Trophoblast cell (in vitro differentiated cells and primary cell): ENCODE measurements around the gene CCDC157.

Experiments
- DNase-seq, 2 donors: peaks; one replicate each; pipeline ENCODE4 v3.0.0-alpha.2; 2016
- H2AFZ ChIP-seq: 2 replicates; pipeline ENCODE4 v1.6.1; 2013; ENCODE audit warnings: low read length, moderate library complexity, mild to moderate bottlenecking; ENCODE audit not compliant: insufficient read depth, poor library complexity
- H2AK5ac ChIP-seq: 2 replicates; pipeline ENCODE4 v1.6.1; 2013; ENCODE audit warnings: mild to moderate bottlenecking, low read length
- H2BK120ac ChIP-seq: 2 replicates; pipeline ENCODE4 v1.6.1; 2013; ENCODE audit warnings: low read length, mild to moderate bottlenecking, moderate library complexity; ENCODE audit not compliant: insufficient read depth, poor library complexity
- H2BK12ac ChIP-seq: 2 replicates; pipeline ENCODE4 v1.6.1; 2013; ENCODE audit warnings: mild to moderate bottlenecking, low read length, moderate library complexity
- H2BK5ac ChIP-seq: 2 replicates; pipeline ENCODE4 v1.6.1; 2013; ENCODE audit warnings: low read length, low read depth, moderate library complexity, mild to moderate bottlenecking; ENCODE audit not compliant: poor library complexity
- H3K14ac ChIP-seq: 2 replicates; pipeline ENCODE4 v1.6.1; 2013; ENCODE audit warnings: mild to moderate bottlenecking, low read length
- H3K18ac ChIP-seq: 2 replicates; pipeline ENCODE4 v1.6.1; 2013; ENCODE audit warnings: mild to moderate bottlenecking, low read length
- H3K23ac ChIP-seq: 2 replicates; pipeline ENCODE4 v1.6.1; 2013; ENCODE audit warnings: low read length
- H3K27ac ChIP-seq: 2 replicates; pipeline ENCODE4 v1.5.1; 2013; ENCODE audit warnings: low read depth, mild to moderate bottlenecking, inconsistent platforms, low read length, moderate library complexity
- H3K27me3 ChIP-seq: 2 replicates; pipeline ENCODE4 v1.6.1; 2013; ENCODE audit warnings: inconsistent platforms, mild to moderate bottlenecking, low read length, moderate library complexity; ENCODE audit not compliant: insufficient read depth
- H3K36me3 ChIP-seq, 2 experiments: 1 replicate in 1 of 2; 2 replicates in 1 of 2; pipeline ENCODE4 v1.6.1; 2013; ENCODE audit warnings: low read length in 2 of 2, mild to moderate bottlenecking in 2 of 2, moderate library complexity in 1 of 2; ENCODE audit not compliant: insufficient read depth in 2 of 2, control insufficient read depth in 1 of 2
- H3K4ac ChIP-seq: 2 replicates; pipeline ENCODE4 v1.6.1; 2013; ENCODE audit warnings: low read depth, mild to moderate bottlenecking, low read length, moderate library complexity
- H3K4me1 ChIP-seq, 2 experiments: 1 replicate in 1 of 2; 2 replicates in 1 of 2; pipeline ENCODE4 v1.6.1; 2013; ENCODE audit warnings: low read length in 2 of 2, mild to moderate bottlenecking in 2 of 2, moderate library complexity in 1 of 2; ENCODE audit not compliant: insufficient read depth in 2 of 2, control insufficient read depth in 1 of 2
- H3K4me2 ChIP-seq: 2 replicates; pipeline ENCODE4 v1.6.1; 2013; ENCODE audit warnings: inconsistent platforms, mild to moderate bottlenecking, low read length, moderate library complexity
- H3K4me3 ChIP-seq: 2 replicates; pipeline ENCODE4 v1.5.1; 2013; ENCODE audit warnings: mild to moderate bottlenecking, low read depth, low read length, inconsistent platforms
- H3K79me1 ChIP-seq: one replicate; pipeline ENCODE4 v1.6.1; 2013; ENCODE audit warnings: low read length
- H3K79me2 ChIP-seq: 2 replicates; pipeline ENCODE4 v1.6.1; 2013; ENCODE audit warnings: low read length, mild to moderate bottlenecking; ENCODE audit not compliant: control insufficient read depth, insufficient read depth, poor library complexity
- H3K9ac ChIP-seq: 2 replicates; pipeline ENCODE4 v1.6.1; 2013; ENCODE audit warnings: mild to moderate bottlenecking, low read length
- H3K9me3 ChIP-seq: 2 replicates; pipeline ENCODE4 v1.6.1; 2013; ENCODE audit warnings: low read depth, mild to moderate bottlenecking, control low read depth, inconsistent platforms, low read length; ENCODE audit not compliant: insufficient read depth
- H4K12ac ChIP-seq: 2 replicates; pipeline ENCODE4 v1.6.1; 2013; ENCODE audit warnings: low read depth, mild to moderate bottlenecking, low read length, moderate library complexity
- H4K8ac ChIP-seq: 2 replicates; pipeline ENCODE4 v1.6.1; 2013; ENCODE audit warnings: low read depth, mild to moderate bottlenecking, low read length, moderate library complexity
- H4K91ac ChIP-seq: one replicate; pipeline ENCODE4 v1.6.1; 2013; ENCODE audit warnings: low read depth, mild to moderate bottlenecking, low read length, moderate library complexity
- WGBS: extraction: QIAGEN DNeasy Blood & Tissue Kit; methylation state at CpG from one replicate; pipeline ENCODE4 v1.1.7; 2013; ENCODE audit warnings: missing lambda C conversion rate; ENCODE audit not compliant: insufficient read length, insufficient coverage; ENCODE audit errors: extremely low coverage; 5-methylcytosine and 5-hydroxymethylcytosine counted together

The CCDC157 gene

DNA sequence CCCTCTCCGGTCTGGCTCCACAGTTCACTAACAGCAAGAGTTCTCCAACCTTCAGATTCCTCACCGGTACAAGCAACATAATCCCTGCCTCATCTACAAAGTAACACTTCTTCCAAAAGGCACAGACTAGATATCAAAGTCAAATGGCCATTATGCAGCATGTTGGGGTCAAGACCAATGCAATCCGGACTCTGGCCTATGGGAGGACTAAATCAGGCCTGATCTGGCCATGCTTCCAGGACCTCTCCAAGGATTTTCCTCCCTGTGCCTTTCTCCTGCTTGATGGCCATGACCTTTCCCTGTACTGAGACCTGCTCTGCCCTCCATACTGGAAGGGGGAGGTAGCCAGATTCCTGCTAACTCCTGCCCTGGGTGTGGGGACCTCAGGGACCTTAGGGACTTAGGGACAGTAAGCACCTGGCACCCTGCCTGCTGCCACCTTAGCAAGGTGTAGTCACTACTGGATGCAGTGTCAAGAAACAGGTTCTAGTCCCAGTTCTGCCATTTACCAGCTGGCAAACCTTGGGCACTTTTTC lies 36.7 kb upstream of the CCDC157 start:
- DNase-seq, result no peak
- Histone ChIP-seq H3K36me3 (peaks cover 30 to 45% of the 10 kb centered on the region in 2 experiments), H4K8ac (no peak overlapping the region), H3K4me2 (no peak overlapping the region), H2BK12ac (peak overlapping the region; percentile 10), H2AFZ (no peak overlapping the region), H3K9me3 (no peaks in the 10 kb centered on the region), H3K4ac (peak overlapping the region; percentile 48), H3K79me1 (peaks cover 21% of the 10 kb centered on the region), H2BK120ac (no peak overlapping the region), H2AK5ac (no peak overlapping the region), H3K4me3 (no peak overlapping the region), H3K79me2 (peaks cover 39% of the 10 kb centered on the region), H3K27me3 (no peaks in the 10 kb centered on the region), H3K9ac (peak overlapping the region; percentile 46), H3K23ac (no peak overlapping the region), H3K4me1 (peaks cover 54 to 64% of the 10 kb centered on the region in 2 experiments), H3K18ac (peak overlapping the region; percentile 58), H4K12ac (no peak overlapping the region), H2BK5ac (no peak overlapping the region), H3K27ac (no peak overlapping the region), H4K91ac (no peak overlapping the region), H3K14ac (no peak overlapping the region)
- WGBS, result no CpG with 5 or more reads among the region's 3 CpGs

DNA sequence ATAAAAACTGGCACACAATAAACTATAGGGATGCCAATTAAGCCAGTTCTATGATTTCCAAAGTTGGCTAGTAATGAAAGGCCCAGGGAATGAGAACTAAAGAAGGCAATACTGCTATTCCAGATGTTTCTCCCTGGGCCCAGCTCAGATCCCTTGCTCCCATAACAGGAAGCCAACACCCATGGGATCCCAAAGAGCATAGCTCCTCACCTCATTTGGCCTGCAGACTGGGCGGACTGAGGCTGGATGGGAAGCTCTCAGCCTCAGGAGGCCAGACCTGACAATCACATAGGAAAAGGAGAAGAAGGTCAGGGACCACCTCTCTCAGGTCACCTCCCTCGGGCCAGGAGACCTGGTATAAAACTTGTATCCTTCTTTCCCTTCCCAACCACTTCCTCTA lies 35.3 kb upstream of the CCDC157 start:
- no peak for DNase-seq
- Histone ChIP-seq H3K4me3 (no peak overlapping the region), H3K18ac (no peak overlapping the region), H3K4ac (peak overlapping the region; percentile 68), H4K12ac (no peak overlapping the region), H3K23ac (no peak overlapping the region), H3K27ac (no peak overlapping the region), H3K27me3 (no peaks in the 10 kb centered on the region), H3K4me1 (peaks cover 50 to 62% of the 10 kb centered on the region in 2 experiments), H2AFZ (peak overlapping the region; percentile 47), H3K9ac (no peak overlapping the region), H3K79me2 (peaks cover 45% of the 10 kb centered on the region), H2BK120ac (no peak overlapping the region), H2AK5ac (no peak overlapping the region), H2BK5ac (no peak overlapping the region), H2BK12ac (no peak overlapping the region), H3K79me1 (peaks cover 23% of the 10 kb centered on the region), H4K8ac (no peak overlapping the region), H3K9me3 (no peaks in the 10 kb centered on the region), H3K4me2 (no peak overlapping the region), H3K14ac (no peak overlapping the region), H3K36me3 (peaks cover 30 to 41% of the 10 kb centered on the region in 2 experiments), H4K91ac (no peak overlapping the region)
- WGBS, result no CpG with 5 or more reads among the region's 2 CpGs

DNA sequence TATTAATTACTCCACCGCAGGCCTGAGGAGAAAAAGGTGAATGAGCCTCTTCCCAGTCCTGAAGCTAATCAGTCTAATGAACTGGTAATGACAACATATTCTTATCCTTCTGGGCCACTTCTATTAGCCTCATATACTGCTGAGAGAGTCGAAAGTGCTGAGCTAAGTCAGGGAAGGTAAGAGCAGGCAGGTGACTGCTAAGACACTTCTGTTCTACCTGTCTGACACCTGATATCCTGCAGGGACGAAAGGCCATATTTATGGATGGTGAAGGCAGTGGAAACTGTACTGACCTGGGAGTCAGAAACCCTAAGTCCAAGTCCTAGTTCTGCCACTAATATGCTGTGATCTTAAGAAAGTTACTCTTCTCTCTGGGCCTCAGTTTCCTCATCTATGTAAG lies 33.6 kb upstream of the CCDC157 start:
- Histone ChIP-seq H3K9me3 (no peaks in the 10 kb centered on the region), H4K8ac (no peak overlapping the region), H3K27me3 (no peaks in the 10 kb centered on the region), H3K4ac (peak overlapping the region; percentile 61), H3K4me2 (no peak overlapping the region), H2BK120ac (no peak overlapping the region), H3K36me3 (peaks cover 30 to 35% of the 10 kb centered on the region in 2 experiments), H3K18ac (no peak overlapping the region), H3K9ac (no peak overlapping the region), H3K23ac (no peak overlapping the region), H3K79me1 (peaks cover 35% of the 10 kb centered on the region), H2BK12ac (no peak overlapping the region), H3K14ac (no peak overlapping the region), H2AK5ac (no peak overlapping the region), H4K12ac (no peak overlapping the region), H3K4me1 (peaks cover 50 to 61% of the 10 kb centered on the region in 2 experiments), H2AFZ (no peak overlapping the region), H3K27ac (no peak overlapping the region), H3K4me3 (no peak overlapping the region), H4K91ac (no peak overlapping the region), H2BK5ac (no peak overlapping the region), H3K79me2 (peaks cover 47% of the 10 kb centered on the region)
- no CpG with 5 or more reads among the region's 3 CpGs for WGBS
- no peak for DNase-seq

DNA sequence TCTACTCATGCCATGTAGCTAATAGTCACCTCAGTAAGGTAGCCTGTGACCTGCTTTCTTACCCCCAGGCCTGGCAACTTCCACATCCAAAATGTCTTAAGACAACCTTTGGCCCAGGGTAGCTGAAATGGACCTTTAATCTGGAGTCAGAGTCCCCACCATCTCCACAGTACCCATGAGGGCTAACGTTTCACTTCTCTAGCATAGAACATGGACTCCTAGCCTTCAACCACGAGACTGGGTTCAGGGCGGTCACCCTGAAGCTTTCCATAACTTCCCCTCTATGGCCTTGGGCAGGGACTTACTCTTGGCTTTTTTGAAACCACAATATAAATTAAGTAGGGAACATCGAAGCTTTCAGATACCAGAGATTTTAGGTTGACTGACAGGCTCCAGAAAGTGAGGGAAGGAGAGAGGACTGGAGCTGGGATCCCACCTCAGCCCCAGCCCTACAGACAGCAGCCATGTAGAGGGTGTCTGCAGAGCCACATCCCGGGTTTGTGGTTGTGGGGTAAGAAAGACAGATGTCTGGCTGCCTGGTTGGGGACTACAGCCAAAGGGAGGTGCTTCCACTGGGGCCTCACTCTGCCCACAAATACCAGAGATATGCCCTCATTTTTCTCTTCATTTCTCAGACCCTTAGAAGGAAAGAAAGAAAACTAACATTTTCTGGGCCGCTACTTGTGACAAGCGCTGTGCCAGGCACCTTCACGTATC lies 32.6 kb upstream of the CCDC157 start:
- Histone ChIP-seq H3K14ac (no peak overlapping the region), H4K91ac (no peak overlapping the region), H3K79me2 (peaks cover 45% of the 10 kb centered on the region), H3K4me2 (peak overlapping the region; percentile 73), H3K36me3 (peaks cover 24 to 28% of the 10 kb centered on the region in 2 experiments), H4K8ac (peak overlapping the region; percentile 43), H2AFZ (no peak overlapping the region), H3K27me3 (no peaks in the 10 kb centered on the region), H3K9ac (peak overlapping the region; percentile 54), H2BK5ac (no peak overlapping the region), H3K27ac (no peak overlapping the region), H2BK12ac (no peak overlapping the region), H3K4ac (peak overlapping the region; percentile 68), H2BK120ac (no peak overlapping the region), H3K4me1 (peaks cover 43 to 53% of the 10 kb centered on the region in 2 experiments), H3K9me3 (no peaks in the 10 kb centered on the region), H3K4me3 (no peak overlapping the region), H3K18ac (no peak overlapping the region), H3K23ac (no peak overlapping the region), H3K79me1 (peaks cover 38% of the 10 kb centered on the region), H4K12ac (no peak overlapping the region), H2AK5ac (no peak overlapping the region)
- no CpG with 5 or more reads among the region's 8 CpGs for WGBS
- no peak for DNase-seq
